Measurements from ENCODE around the gene SAMD8.
"Not testable (repeated sequence)": the region's sequence is repeated elsewhere in the genome, so short reads cannot be mapped to it uniquely, and the experiment has no call there.

The SAMD8 gene

GRCh38 chr10:75086278-75086934 is 25.1 kb upstream of the SAMD8 start:
- DNase-seq = no peak

GRCh38 chr10:75088640-75089039 is 22.8 kb upstream of the SAMD8 start:
- no peak for DNase-seq

- no peak for DNase-seq
Measured at GRCh38 chr10:75089634-75090033, 21.8 kb upstream of the SAMD8 start.

- no peak for DNase-seq
Measured at GRCh38 chr10:75091146-75091545, 20.3 kb upstream of the SAMD8 start.

- no peak for DNase-seq
Measured at GRCh38 chr10:75094465-75094864, 17.0 kb upstream of the SAMD8 start.

- DNase-seq = no peak
Measured at GRCh38 chr10:75095631-75096030, 15.8 kb upstream of the SAMD8 start.

- DNase-seq = no peak
Measured at GRCh38 chr10:75096749-75097148, 14.7 kb upstream of the SAMD8 start.

GRCh38 chr10:75097666-75098285 is 13.7 kb upstream of the SAMD8 start:
- no peak for DNase-seq

- no peak for DNase-seq
Measured at GRCh38 chr10:75098902-75099673, 12.4 kb upstream of the SAMD8 start.

- peak; percentile 81 for DNase-seq
Measured at GRCh38 chr10:75099952-75100763, 11.3 kb upstream of the SAMD8 start.

GRCh38 chr10:75100764-75101291 is 10.6 kb upstream of the SAMD8 start:
- DNase-seq = no peak

GRCh38 chr10:75101416-75102251 is 9.8 kb upstream of the SAMD8 start:
- DNase-seq = no peak

- no peak for DNase-seq
Measured at GRCh38 chr10:75102830-75103673, 8.4 kb upstream of the SAMD8 start.

- no peak for DNase-seq
Measured at GRCh38 chr10:75103881-75104686, 7.4 kb upstream of the SAMD8 start.

GRCh38 chr10:75104842-75105241 is 6.6 kb upstream of the SAMD8 start:
- DNase-seq = no peak

GRCh38 chr10:75105576-75106197 is 5.8 kb upstream of the SAMD8 start:
- no peak for DNase-seq

- no peak for DNase-seq
Measured at GRCh38 chr10:75106242-75106641, 5.2 kb upstream of the SAMD8 start.

- not testable (repeated sequence) for DNase-seq
Measured at GRCh38 chr10:75106891-75107290, 4.6 kb upstream of the SAMD8 start.
